GM21576 (cell line): ENCODE data around the gene FYN.
"Not testable (repeated sequence)": the region's sequence is repeated elsewhere in the genome, so short reads cannot be mapped to it uniquely, and the experiment has no call there.

Source experiments
- ATAC-seq: cut with Tn5 transposase; IDR thresholded peaks from one replicate; pipeline ENCODE4 v1.9.1; 2021; ENCODE audit warnings: mild to moderate bottlenecking, moderate library complexity; ENCODE audit not compliant: unreplicated experiment

Gene FYN

DNA sequence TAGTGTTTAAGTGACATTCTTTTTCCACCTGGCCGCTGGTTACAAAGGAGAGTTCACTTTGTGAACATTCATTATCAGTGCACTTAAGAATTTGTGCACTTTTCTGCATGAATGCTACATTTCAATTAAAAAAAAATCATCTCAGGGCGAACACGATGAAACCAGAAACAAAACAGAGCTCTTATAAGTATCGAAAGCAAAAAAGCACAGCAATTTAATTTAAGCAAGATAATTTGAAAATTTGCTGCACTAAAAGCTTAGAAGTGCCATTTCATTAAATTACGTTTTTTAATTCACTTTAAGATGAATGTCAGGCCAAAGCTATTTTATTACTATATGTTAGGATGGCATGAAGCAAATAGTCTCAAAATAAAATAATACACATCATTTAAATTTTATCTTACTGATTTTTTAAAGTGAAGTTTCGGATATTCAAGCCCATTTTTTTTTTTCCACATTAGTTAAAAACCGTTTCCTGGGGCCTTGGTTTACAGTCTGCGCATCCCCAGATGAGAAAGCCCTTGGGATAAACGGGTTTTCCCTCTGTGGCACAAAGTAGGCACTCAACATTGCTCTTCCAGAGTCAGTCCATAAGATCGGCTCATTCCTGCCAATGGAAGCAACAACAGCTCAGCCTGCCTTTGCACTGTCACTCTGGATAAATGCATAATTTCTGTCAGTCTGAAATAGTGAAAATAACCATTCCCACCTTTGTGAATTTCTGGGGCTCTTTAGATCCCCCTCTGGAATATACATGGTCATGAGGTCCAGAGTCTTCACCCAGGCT lies 80.1 kb downstream of the FYN start:
- ATAC-seq: no peak

DNA sequence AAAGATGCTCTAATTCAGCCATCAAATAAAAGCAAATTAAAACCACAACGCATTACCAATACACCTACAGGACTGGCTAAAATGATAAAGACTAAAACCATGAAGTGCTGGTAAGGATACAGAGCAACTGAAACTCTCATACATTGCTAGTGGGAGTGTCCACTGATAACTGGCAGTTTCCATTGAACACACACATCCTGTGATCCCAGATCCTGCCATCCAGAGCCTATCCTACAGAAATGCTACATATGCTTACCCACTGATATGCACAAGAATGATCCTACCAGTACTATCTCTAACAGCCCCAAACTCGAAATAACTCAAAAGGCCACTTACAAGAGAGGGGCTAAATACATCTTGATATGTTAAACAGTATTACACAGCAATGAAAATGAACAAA lies 81.0 kb downstream of the FYN start:
- ATAC-seq: no peak

DNA sequence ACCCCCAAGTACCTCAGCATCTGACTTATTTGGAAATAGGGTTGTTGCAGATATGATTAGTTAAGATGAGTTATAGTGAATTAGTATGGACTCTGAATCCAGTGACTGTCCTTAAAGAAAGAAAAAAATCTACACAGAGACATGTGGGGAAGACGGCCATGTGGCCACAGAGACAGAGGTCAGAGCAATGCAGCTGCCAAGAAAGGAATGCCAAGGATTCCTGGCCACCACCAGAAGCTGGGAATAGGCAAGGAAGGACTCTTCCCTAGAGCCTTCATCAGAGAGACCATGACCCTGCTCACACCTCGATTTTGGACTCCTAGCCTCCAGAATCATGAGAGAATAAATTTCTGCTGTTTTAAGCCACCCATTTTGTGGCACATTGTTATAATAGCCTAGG lies 81.8 kb downstream of the FYN start:
- ATAC-seq: no peak

DNA sequence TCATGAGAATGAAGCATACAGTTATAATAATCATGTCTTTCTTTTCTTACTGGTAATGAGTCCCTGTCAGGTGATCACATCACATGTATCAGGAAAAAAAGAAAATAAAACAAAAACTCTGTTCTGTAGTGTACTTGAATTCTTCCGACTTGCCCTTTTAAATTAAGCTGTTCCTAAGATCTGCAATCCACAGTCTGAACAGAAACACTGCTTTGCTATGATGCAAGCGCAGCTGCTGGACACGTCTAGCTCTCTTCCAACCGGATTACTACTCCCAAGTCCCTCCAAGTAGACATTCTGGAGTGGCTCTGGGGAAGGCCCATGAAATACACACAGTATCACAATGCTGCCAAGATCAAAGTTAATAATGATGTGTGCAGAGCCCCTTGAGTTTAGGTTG lies 83.7 kb downstream of the FYN start:
- no peak for ATAC-seq

DNA sequence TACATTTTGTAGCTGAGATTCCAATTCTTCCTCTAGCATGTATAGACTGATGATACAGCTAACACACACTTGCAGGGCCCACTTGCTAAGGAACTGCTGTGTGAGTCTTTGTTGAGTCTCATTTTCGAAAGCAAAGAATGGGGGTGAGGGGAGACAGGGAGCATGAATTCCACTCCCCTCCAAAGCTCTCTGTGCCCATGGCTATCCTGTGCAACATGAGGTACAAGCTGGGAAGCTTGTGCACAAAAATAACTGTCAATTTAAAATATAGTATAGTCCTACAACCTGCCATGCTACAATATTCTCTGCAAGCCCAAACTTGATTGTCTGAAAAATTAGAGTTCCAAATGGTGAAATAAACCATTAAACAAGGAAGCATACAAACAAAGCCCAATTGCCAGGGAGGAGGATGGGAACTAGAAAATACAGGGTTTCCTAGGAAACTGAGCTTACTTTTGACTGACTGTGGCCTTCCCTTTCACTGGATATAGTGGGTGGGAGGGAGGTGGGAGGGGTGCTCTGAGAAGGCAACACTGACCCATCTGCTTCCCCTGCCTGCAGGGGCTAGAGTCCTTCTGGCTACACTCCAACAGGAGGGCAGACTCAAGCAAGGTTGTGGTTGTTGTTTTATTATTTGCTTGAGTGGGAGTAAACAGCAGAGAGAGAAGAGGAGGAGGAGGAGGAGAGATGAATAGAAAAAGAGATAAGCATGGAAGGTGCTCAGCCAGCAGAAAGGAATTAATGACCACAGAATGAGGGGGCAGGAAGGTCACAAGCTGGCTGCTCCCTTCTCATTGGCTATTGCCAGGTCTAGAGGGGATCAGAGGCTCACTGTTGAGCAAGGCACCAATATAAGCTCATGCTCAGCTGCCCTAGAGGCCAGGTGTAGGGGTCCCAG lies 84.6 kb downstream of the FYN start:
- ATAC-seq: no peak

DNA sequence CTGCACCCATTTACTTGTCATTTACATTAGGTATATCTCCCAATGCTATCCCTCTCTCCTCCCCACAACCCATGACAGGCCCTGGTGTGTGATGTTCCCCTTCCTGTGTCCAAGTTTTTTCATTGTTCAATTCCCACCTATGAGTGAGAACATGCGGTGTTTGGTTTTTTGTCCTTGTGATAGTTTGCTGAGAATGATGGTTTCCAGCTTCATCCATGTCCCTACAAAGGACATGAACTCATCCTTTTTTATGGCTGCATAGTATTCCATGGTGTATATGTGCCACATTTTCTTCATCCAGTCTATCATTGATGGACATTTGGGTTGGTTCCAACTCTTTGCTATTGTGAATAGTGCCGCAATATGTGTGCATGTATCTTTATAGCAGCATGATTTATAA lies 87.1 kb downstream of the FYN start:
- not testable (repeated sequence) for ATAC-seq

DNA sequence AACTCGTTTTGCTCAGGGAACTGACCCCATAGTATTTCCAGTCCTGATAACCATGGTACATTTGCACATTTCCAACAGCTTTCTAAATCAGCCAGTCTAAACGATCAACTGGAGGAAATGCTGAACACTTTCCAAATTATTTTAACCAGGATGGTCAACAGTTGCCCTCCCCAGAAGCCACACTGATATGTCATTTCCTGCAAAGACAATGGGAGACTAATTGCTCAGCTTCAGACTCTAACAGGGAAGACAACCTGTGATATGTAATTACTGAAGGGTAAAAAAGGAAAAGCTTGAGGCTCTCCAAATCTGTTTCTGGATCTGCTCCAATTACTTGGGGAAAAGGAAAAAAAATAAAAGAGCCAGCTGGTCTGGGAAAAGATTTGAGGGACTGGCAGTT lies 88.8 kb downstream of the FYN start:
- no peak for ATAC-seq

DNA sequence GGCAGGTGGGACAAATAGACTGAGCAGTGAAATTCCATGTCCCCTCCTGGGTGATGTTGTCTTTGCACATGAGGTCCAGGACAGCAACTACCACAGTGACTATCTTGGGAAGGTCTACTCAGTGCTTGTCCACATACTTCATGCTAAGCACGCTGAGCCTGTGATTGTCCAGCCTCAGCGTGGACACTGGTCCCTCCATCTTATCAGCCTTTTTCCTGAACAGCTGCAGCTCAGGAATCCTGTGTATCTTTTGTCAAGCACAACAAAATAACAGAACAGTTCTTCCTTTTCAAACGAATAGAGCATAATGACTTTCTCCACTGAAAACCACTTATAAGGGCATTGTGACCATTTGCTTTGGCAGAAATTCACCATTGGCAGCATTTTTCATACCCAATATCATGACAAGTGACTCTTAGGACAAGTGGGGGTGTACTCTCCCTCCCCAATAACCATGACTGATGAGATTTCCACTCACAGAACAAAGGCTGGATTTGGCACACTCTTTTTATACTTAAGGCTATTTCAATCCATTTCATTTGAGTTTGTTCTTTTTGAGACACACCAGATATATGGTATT lies 90.3 kb downstream of the FYN start:
- ATAC-seq: no peak

DNA sequence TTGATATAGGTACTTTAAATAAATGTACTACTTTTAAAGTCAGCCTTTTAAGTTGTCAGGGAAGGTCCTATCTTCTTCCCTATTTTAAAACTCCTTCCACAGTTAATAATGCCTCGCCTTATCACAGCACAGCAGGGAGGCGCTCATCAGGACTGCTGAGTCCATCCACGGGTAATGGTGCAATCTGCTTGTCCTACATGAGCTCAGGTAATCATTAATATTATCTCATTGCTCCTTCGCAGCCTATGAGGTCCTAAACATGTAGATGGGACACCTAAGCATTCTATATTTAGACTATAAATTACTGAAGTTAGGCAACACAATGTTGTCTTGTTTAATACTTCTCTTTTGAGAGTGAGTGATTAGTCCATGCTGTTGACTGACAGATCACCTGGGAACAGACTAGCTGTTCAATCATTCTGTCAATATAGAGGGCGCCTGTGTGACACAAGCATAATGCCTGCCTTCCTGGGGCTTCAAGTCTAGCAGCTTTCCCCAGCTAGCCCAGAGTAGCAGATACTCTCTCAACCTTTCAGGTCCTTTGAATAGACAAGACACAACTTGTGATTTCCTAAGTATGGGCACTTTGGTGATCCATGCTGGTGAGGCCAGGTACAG lies 91.0 kb downstream of the FYN start:
- ATAC-seq: no peak

- ATAC-seq: no peak
Measured at GRCh38 chr6:111781041-111781708, 92.1 kb downstream of the FYN start.

DNA sequence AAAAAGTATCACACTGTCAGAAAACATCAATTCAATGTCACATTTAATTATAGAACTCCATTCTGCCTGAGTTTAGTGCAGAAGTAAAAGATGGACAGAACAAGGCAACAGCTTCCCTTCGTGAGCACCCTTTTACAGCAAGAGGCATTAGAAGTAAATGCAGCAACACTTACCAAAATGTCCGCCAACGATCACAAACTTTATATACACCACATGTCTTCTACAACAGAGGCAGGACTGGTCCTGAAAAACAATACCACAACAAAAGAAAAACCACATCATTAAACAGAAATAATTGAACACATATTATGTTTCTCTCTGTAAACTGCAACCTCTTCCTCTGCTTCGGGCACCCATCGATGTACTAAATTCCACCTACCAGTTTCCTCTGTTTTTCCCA lies 92.9 kb downstream of the FYN start:
- ATAC-seq: no peak

DNA sequence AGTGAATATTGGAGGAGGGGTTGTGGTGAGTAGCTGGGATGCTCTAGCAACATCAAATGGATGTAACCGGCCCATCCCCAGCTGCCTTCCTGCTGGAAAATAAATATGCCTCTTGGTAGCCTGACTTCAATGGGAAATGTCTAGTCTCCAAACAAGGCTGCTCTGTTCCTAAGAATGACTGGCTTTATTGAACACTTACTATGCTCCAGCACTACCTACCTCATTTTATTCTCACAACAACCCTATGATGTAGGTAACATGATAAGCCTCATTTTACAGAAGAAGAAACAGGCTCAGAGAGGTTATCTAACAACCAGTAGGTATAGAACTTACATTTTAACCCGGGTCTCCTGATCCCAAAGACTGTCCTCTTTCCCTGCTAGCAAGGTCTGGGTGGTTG lies 93.6 kb downstream of the FYN start:
- no peak for ATAC-seq

- no peak for ATAC-seq
Measured at GRCh38 chr6:111779031-111779430, 94.2 kb downstream of the FYN start.

DNA sequence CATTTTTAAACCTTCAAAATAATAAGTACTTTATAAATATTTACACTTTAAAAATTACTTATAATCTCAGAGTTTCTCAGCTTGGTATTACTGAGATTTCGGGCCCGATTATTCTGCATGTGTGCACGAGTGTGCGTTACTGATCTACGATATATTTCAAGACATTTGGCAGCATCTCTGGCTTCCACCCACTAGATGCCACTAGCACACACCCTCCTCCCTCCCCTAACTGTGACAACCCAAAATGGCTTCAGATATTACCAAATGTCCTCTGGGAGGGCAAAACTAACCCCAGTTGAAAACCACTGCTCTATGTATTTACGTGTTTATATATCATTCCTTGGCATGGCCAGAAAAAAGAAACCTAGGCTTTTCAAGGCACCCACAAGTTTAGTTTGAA lies 95.9 kb downstream of the FYN start:
- no peak for ATAC-seq

DNA sequence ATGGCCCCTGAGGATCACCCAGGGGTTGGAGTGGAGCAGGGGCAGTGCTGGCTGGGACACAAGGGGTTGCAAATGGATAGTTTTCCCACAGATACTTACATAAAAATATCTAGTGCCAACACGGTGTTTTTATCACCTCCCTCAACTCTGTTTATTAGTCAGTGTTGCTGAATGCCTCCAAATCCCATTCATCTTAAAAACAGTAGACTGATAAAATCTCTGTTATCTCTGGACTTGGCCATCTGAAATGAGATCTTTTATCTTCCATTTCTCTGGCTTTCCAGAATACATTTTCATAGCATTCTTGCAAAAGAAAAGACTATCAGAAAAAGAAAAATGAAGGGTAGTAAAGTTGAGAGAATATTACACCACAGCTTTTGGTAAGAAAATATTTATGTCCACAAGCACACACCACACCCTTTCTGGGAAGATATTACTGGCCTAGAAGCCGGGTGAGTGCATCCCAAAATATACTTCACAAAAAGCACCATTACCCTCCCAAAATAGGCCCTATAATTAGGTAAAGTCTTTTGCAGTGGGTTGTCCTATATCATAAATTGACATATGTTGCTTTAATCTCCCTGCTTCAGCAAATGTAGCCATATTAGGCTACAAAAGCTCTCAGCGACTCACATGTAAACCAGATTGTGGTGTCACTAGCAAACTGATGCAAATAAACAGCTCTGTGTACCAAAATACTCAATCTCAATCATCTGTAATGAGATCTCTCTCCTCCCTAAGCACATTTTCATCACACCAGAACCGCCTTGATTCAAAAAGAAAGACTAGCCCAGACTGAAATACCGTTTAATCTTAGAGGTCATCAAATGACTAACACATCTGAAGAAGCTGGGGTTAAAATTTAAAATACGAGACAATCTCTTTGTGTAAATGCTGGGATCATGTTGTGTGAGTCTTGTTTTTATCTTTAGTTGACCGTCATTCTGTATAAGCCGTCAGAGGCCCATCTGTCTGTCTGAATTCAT lies 96.7 kb downstream of the FYN start:
- ATAC-seq: no peak

GRCh38 chr6:111775145-111775922 lies 97.9 kb downstream of the FYN start:
- ATAC-seq: no peak

DNA sequence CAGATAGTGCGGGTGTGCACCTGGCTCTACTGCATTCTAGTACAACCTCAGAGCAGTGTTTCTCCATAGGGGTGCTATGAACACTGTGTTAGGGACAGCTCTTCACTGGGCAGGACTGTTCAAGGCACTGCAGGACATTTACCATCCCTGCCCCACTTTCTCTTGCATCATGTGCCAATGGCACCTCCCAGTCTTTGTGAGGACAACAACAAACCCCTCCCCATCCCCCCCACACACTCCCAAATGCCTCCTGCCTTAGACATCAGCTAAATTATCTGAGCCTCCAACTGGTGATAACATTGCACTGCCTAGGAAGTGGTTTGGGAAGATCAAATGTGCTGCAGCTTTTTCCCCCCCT lies 98.9 kb downstream of the FYN start:
- no peak for ATAC-seq

DNA sequence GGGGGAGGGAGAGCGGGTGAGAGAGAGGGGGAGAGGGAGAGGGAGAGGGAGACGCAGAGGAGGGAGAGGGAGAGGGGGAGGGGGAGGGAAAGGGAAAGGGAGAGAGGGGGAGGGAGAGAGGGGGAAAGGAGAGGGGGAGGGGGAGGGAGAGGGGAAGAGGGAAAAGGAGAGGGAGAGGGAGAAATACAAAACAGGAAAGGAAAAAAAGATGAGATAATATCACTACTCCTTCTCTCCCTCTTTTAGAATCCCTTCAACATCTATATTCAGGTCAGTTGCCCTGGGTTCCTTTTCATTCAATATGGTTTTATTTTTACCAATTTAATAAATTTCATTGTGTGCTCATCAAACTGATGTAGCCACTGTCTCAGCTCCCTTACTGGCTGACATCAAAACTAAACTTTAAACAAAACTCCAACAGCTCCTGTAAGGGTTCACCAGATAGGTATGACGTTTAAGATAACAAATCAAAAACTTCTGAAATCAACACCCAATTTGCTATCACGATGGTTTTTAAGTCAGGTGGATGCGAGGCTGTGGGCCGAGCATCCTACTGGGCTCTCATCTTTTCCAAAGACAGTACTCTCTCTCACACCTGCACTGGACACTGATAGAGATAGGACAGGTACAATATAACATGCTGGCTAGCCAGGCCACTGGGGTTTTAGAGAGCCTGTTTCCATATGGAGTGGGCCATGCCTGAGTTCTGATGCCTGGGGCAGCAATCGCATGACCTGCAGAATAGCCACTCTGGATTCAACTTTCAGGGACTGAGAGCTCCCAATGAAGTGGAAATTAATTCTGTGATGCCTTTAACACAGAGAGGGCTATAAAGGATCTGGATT lies 99.5 kb downstream of the FYN start:
- ATAC-seq: no peak
